Panc1 (cell line): Measurements from ENCODE around the gene MAP3K2. TPM values are rescaled to one million over a fixed set of nuclear protein-coding genes. Genes with fewer than 3 reads are reported as not detected.

Source experiments
- ATAC-seq: fragments of 200-7000 bp; cut with Tn5 transposase; 2 replicates; pipeline ENCODE4 v1.9.1; 2020; ENCODE audit warnings: mild to moderate bottlenecking, moderate library complexity
- BruUV-seq: library from RNA; stranded (reverse); fragments of 400-500 nt; replicated peaks from 2 replicates; lab custom pipeline; 2021; lab: Mats Ljungman, UMichigan
- CTCF ChIA-PET: fragments of 300-600 bp; sonication (Branson Sonifier 250); formaldehyde crosslinking; loops from one replicate; lab custom pipeline; 2022; ENCODE audit warnings: antibody characterized with exemption; lab: Charles Lee
- POLR2A ChIA-PET: fragments of 300-600 bp; sonication (Branson Sonifier 250); formaldehyde crosslinking; loops from one replicate; lab custom pipeline; 2022; ENCODE audit warnings: antibody characterized with exemption; lab: Charles Lee
- DNase-seq: peaks from one replicate; pipeline ENCODE4 v3.0.0-alpha.2; 2010; ENCODE audit warnings: low read depth, low spot score
- H3K27ac ChIP-seq: 2 replicates; pipeline ENCODE4 v1.5.1; 2011; ENCODE audit warnings: mild to moderate bottlenecking, low read length, inconsistent platforms
- H3K27me3 ChIP-seq: fragments of 200-500 bp; sonication (Bioruptor generic); 2 replicates; pipeline ENCODE4 v1.6.0; 2014; ENCODE audit warnings: low read length, inconsistent platforms; ENCODE audit not compliant: control insufficient read depth, insufficient read depth
- H3K36me3 ChIP-seq: fragments of 200-500 bp; sonication (Bioruptor generic); 2 replicates; pipeline ENCODE4 v1.5.1; 2014; ENCODE audit warnings: inconsistent platforms, mild to moderate bottlenecking, low read length, moderate library complexity; ENCODE audit not compliant: control insufficient read depth, insufficient read depth
- H3K4me1 ChIP-seq: 2 replicates; pipeline ENCODE4 v1.5.1; 2011; ENCODE audit warnings: inconsistent platforms, mild to moderate bottlenecking, low read length, moderate library complexity; ENCODE audit not compliant: control insufficient read depth, insufficient read depth
- H3K4me3 ChIP-seq, 2 experiments: 2 replicates each; pipeline ENCODE4 v1.5.1; 2011 to 2012; ENCODE audit warnings: low read depth in 2 of 2, low read length in 2 of 2, mild to moderate bottlenecking in 2 of 2, inconsistent platforms in 1 of 2, moderate library complexity in 1 of 2
- H3K9me3 ChIP-seq: fragments of 200-500 bp; sonication (Bioruptor generic); 2 replicates; pipeline ENCODE4 v1.5.1; 2014; ENCODE audit warnings: low read depth, mild to moderate bottlenecking, inconsistent platforms, low read length, moderate library complexity; ENCODE audit not compliant: control insufficient read depth, insufficient read depth
- POLR2AphosphoS5 ChIP-seq: IDR thresholded peaks from 2 replicates; pipeline ENCODE4 v1.6.1; 2012; ENCODE audit warnings: mild to moderate bottlenecking, low read depth, low read length, moderate library complexity
- SIN3A ChIP-seq: IDR thresholded peaks from 2 replicates; pipeline ENCODE4 v1.6.1; 2012; ENCODE audit warnings: low read depth, mild to moderate bottlenecking, low read length, moderate library complexity, borderline replicate concordance; ENCODE audit not compliant: insufficient read depth
- TCF7L2 ChIP-seq: IDR thresholded peaks from 2 replicates; pipeline ENCODE4 v1.6.1; 2011; ENCODE audit warnings: mild to moderate bottlenecking, low read depth, low read length, inconsistent platforms
- in situ Hi-C: cut with HindIII; loops from 2 replicates; pipeline ENCODE4 v1.10.0; 2016; ENCODE audit warnings: low sequenced_read_pairs, low pct_unique_long_range_greater_than_20kb
- intact Hi-C: fragments of 100-400 bp; cut with micrococcal nuclease; formaldehyde crosslinking; loops from one replicate; pipeline ENCODE4 v1.10.0; 2022; ENCODE audit not compliant: unreplicated experiment
- total RNA-seq: library from RNA; stranded (reverse); gene quantifications from one replicate; pipeline ENCODE4 v1.2.1, GENCODE V29; 2021; ENCODE audit not compliant: unreplicated experiment
- TF ChIP-seq, protein P1 (sequence below): fragments of 450-650 bp; IDR thresholded peaks from 2 replicates; pipeline ENCODE4 v1.5.1; 2017; ENCODE audit warnings: mild to moderate bottlenecking
- TF ChIP-seq, protein P2 (sequence below), 2 experiments: IDR thresholded peaks; 2 replicates each; pipeline ENCODE4 v1.6.1; 2011 to 2012; ENCODE audit warnings: low read depth in 2 of 2, control low read depth in 1 of 2, low read length in 1 of 2, mild to moderate bottlenecking in 1 of 2, moderate library complexity in 1 of 2; ENCODE audit not compliant: insufficient read depth in 1 of 2

Gene MAP3K2
- total RNA-seq, 1 experiment from 2014 or later = 70.6 TPM

DNA sequence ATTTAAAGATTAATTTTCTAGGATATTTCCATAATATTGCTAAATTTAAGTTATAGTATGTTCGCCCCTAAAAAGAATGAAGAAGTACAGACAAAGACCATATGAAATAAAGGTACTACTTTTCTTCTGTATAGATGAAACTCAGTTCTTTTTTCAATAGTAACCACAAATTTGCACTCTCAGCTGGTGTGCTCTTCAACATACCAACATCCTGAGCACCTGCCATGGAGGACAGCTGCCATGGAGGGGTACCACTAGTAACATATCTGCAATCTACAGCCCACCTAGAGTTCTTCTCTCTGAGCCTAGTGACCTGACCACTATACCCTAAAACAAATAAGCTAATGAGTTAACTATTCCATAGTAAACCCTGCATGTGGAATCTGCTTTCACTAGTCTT is 57.0 kb downstream of the MAP3K2 start:
- no peak for ATAC-seq
- no TSS peak for BruUV-seq
- DNase-seq = no peak
- CTCF ChIA-PET = no interaction called here
- H3K4me3 ChIP-seq = no peak overlapping the region
- POLR2A ChIA-PET = no interaction called here
- H3K27me3 ChIP-seq = no peaks in the 10 kb centered on the region
- no peaks in the 10 kb centered on the region for H3K9me3 ChIP-seq
- H3K36me3 ChIP-seq = peaks cover 5% of the 10 kb centered on the region; the same call in 1 of the 2 replicates
- in situ Hi-C loops (no loop called here), intact Hi-C loops (loop anchor here (5.0 kb wide), 1 partner anchor 87 kb away; the partner anchor contains the start of gene PROC)
- TF ChIP-seq, protein P1, sequence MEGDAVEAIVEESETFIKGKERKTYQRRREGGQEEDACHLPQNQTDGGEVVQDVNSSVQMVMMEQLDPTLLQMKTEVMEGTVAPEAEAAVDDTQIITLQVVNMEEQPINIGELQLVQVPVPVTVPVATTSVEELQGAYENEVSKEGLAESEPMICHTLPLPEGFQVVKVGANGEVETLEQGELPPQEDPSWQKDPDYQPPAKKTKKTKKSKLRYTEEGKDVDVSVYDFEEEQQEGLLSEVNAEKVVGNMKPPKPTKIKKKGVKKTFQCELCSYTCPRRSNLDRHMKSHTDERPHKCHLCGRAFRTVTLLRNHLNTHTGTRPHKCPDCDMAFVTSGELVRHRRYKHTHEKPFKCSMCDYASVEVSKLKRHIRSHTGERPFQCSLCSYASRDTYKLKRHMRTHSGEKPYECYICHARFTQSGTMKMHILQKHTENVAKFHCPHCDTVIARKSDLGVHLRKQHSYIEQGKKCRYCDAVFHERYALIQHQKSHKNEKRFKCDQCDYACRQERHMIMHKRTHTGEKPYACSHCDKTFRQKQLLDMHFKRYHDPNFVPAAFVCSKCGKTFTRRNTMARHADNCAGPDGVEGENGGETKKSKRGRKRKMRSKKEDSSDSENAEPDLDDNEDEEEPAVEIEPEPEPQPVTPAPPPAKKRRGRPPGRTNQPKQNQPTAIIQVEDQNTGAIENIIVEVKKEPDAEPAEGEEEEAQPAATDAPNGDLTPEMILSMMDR = no peak
- TF ChIP-seq, protein P2, sequence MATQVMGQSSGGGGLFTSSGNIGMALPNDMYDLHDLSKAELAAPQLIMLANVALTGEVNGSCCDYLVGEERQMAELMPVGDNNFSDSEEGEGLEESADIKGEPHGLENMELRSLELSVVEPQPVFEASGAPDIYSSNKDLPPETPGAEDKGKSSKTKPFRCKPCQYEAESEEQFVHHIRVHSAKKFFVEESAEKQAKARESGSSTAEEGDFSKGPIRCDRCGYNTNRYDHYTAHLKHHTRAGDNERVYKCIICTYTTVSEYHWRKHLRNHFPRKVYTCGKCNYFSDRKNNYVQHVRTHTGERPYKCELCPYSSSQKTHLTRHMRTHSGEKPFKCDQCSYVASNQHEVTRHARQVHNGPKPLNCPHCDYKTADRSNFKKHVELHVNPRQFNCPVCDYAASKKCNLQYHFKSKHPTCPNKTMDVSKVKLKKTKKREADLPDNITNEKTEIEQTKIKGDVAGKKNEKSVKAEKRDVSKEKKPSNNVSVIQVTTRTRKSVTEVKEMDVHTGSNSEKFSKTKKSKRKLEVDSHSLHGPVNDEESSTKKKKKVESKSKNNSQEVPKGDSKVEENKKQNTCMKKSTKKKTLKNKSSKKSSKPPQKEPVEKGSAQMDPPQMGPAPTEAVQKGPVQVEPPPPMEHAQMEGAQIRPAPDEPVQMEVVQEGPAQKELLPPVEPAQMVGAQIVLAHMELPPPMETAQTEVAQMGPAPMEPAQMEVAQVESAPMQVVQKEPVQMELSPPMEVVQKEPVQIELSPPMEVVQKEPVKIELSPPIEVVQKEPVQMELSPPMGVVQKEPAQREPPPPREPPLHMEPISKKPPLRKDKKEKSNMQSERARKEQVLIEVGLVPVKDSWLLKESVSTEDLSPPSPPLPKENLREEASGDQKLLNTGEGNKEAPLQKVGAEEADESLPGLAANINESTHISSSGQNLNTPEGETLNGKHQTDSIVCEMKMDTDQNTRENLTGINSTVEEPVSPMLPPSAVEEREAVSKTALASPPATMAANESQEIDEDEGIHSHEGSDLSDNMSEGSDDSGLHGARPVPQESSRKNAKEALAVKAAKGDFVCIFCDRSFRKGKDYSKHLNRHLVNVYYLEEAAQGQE (IDR thresholded peaks at IDR 0.05; ENCODE audit: insufficient read depth in 1 of 2, low read depth in 2 of 2, low read length in 1 of 2) = no peak
- TF ChIP-seq SIN3A (no peak), POLR2AphosphoS5 (no peak), TCF7L2 (no peak)
- no peak overlapping the region for H3K27ac ChIP-seq
- no peaks in the 10 kb centered on the region for H3K4me1 ChIP-seq

DNA sequence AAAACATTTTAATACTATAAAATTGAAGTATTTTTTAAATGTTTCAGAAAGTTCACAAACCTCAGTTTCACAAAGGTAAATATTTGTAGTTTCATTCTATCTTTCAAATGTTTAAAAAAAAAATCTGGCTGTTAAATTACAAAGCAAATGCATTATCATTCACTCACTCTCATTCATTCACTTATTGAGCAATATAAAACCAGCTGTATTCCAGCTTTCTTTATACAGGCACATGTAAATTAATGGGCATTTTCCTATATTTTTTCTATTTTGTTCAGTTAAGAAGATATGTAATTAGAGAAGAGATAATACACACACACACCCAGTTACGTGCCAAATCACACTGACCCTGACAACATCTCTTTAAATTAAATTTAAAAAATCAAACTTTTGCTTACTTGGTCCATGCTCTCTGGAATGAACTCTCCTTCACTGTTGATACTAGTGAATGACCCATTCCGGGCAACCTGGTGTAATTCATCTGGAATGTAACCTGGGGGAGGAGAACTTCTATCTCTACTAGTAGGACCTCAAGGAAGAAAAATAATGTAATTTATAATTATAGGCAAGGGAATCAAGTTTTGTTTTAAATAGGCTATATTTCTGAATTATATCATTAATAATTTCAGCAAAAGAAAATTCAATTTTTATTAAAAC is 61.4 kb downstream of the MAP3K2 start:
- ATAC-seq = no peak
- DNase-seq = no peak
- intact Hi-C loops (no loop called here), in situ Hi-C loops (no loop called here)
- ChIA-PET POLR2A (no interaction called here), CTCF (no interaction called here)
- Histone ChIP-seq H3K4me1 (no peaks in the 10 kb centered on the region), H3K27me3 (no peaks in the 10 kb centered on the region), H3K36me3 (peaks cover 15% of the 10 kb centered on the region), H3K27ac (no peak overlapping the region), H3K9me3 (no peaks in the 10 kb centered on the region), H3K4me3 (no peak overlapping the region)
- BruUV-seq = no TSS peak
- TF ChIP-seq POLR2AphosphoS5 (no peak), TCF7L2 (no peak), SIN3A (no peak)
- TF ChIP-seq, protein P2 (IDR thresholded peaks at IDR 0.05; ENCODE audit: insufficient read depth in 1 of 2, low read depth in 2 of 2, low read length in 1 of 2) = no peak
- TF ChIP-seq, protein P1 = no peak
